DMS79 (cell line): ENCODE results near the gene MROH2B.

Source experiments
- DNase-seq: peaks from one replicate; lab custom pipeline; 2025; lab: John Stamatoyannopoulos, UW

Gene MROH2B

DNA sequence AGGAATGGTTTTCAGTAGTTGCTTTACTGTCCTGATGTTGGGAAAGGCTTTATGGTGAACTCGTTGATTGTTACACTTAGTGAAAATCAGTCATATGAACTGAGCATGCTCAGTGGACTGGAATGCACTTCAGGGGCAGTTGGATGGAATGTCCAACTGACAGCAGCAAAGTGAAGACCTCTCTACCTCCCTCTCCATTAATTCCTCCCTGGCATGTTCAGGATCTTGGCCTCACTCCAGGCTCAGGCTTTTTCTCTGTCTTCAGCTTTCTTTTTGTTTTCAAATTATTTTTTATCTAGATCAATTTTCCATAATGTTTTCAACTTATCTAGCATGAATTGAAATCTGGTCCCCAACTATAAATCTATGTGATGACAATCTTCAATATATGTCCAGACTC is at the start of gene MROH2B:
MROH2B (minus strand) TSS at position 101 of the 400 bp plus-strand sequence. CDS start 490 bp downstream, outside the sequence.
- DNase-seq: no peak

DNA sequence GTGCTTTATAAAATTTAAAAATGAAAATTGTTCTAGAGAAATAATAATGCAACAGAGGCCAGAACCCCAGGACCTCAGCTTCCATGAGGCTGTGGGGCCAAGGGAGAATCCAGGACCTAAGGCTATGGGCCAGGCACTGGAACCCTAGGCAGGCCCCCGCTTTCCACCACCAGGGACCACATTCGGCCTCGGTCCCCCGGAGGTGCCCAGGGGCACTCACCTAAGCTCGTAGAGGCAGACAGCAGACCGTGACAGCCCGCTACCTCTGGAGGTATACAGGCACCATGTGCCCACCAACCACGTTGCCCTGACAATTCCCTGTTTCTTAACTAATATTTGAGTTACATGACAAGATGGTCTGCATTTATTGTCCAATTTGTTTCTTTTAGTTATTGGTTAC is 49.5 kb upstream of the MROH2B start:
- DNase-seq: no peak

DNA sequence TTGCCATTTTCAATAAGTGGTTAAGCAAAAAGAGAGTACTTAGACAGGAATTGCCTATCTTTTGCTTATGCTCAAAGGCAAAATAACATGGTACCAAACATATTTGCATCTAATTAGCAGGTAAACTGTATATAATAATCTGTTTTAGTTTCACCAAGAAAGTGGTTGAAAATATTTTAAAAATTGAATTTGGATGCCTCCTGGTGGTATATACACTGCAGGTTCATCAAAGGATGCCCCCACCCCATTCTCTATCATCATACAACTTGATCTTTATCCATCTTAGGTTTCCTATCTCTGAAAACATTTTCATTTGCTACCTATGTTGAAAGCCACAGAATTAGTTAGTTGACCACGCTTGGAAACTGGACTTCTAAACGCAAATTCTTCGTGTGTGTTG is 47.0 kb upstream of the MROH2B start:
- no peak for DNase-seq

DNA sequence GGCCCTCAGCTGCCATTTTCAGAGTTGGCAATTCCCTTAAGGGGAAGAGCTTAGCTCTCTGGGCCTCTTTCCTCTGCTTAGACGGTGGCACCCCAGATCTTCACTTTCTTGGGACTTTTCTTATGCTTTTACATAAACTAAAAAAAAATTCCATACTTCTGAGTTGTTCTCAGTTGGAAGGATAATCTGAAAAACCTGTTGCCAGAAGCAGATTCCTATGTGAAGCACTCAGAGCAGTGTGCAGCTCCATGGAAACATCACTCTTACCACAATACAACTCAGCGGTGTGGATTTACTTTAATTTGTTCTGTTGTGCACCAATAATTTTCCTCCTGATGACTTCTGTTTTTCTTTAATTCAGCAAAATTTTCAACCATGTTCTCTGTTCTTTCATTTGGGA is 44.1 kb upstream of the MROH2B start:
- no peak for DNase-seq

DNA sequence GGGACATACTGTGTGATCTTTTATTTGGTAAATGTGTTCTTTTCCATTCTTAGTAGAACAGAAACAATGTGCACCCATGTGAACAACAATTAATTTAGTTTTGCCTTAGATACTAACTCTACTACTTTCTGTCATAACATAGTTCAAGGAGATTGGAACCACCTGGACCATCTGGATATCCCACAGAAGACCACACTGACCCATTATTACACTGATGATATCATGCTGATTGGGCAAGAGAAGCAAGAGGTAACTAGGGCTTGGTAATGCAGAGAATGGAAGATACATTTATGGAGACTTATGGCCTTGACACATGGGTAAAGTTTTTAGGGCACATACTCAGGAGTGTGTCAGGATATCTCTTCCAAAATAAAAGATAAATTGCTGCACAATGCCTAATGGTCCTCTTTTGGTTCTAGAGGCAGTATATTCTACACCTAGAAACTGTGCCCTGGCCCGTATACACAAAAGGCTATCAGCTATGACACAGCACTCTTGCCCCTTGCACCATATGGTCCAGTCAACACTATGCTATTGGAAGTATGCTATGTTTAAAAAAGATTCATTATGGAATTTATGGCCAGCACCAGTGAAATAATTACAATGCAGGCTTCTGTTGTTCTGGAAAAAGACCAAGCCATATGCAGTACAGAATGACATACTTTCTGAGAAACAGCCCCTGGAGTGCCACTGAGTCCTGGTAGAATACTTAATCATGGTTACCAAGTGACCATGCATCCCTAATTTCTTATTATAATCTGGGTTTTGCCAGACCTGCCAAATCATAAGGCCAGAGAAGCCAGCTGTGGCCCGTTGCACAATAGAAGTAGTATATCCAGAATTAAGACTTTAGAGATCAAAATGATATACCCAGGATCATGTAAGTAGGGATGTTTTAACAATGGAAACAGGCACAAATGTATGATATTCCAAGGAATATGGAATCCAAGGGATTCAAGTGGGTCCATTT is 41.6 kb upstream of the MROH2B start:
- DNase-seq: no peak

DNA sequence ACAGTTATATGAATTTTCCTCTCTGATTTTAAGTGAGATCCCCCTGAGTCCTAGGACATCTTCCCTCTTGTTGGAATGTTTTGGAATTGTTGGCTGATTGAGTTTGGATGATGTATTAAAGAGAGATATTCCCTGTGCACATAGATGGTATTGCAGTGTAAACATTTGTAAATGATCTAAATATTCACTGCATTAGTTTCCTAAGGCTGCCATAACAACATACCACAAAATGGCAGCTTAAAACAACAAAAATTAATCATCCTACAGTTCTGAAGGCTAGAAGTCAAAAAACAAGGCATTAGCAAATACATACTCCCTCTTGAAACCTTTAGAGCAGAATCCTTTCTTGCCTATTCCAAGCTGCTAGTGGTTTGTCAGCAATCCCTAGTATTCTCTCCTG is 38.0 kb upstream of the MROH2B start:
- no peak for DNase-seq

DNA sequence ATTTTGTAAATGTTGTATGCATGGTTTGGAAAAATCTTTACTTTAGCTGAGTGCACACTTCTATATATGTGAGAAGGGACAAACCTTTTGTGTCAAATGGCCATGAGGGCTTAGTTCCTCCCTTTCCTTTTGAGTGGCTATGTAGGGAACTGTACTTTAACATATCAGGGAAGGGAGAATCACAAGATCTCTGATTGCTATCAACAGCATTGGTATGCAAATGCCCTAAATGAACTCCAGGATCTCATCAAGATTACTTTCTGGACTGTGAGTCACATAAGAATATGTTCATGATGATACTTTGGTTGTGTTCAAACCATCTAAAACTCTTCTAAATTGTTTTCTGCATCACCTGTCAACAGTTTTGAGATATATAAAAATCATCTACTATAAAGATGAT is 31.2 kb upstream of the MROH2B start:
- no peak for DNase-seq

DNA sequence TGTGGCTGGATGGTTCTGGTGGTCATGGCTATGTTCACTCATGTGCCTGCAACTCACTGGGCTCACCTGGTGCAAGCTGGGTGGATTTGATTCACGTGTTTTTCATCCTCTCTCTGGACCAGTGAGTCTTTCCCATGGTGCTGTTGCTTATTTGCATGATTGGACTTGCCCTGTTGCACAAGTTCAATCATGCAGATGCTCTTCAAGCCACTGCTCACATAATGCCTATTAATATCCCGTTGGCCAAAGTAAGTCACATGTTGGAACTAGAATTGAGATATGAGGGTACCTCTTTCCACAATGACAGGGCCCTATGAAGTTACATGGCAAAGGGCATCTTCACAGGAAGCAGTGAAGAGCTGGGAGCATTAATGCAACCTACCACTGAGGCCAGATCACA is 26.5 kb upstream of the MROH2B start:
- no peak for DNase-seq

DNA sequence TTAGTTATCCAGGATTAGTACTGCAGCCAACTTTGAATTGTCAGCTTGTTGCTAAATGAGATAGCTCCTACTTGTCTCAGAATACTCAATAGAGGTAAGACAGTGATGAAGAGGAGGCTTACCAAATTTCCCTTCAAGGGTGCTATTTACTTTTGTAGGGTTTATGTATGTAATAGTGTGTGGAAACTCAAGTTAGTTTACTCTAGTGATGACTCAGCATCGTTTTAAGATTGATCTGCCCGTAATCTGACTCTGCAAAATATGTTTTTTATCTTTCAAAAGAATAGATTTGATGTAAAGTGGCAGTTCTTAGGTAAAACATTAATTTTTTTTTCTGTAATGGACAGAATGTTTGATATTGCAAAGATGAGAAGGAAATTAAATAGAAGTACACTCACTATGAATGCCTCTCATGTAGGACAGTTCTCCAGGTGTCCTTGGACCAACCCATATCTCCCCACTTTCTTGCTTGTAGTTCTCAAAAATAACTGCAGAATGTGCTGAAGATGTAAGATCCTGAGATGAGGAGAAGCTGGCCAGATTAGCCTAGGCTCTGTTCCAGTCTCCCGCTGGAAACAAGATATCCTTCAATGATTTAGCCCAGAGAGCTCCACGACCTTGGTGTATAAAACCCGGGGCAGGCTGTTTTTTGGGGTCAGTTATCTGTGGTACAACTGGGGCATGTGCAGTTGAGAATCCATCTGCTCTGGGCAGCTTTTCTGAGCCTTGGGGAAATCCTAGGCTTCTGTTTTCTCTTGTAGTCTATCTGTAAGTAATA is 24.4 kb upstream of the MROH2B start:
- no peak for DNase-seq

DNA sequence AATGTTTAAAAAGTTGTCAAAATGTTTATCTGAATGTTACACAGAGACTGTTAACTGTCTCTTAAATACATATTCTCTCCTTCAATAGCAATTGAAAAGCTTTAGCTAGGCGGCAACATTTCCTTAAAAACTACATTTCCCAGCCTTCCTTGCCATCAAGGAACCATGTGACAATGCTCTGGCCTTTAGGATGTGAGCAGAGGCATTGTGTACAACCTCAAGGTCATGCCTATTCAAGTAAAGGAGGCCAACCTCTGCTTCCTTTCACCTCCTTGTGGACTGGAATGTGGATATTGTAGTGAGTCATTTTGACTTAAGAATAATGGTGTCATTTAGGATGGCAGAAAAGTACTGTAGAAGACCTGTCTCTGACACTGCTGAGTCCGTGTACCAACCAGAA is 23.7 kb upstream of the MROH2B start:
- no peak for DNase-seq

DNA sequence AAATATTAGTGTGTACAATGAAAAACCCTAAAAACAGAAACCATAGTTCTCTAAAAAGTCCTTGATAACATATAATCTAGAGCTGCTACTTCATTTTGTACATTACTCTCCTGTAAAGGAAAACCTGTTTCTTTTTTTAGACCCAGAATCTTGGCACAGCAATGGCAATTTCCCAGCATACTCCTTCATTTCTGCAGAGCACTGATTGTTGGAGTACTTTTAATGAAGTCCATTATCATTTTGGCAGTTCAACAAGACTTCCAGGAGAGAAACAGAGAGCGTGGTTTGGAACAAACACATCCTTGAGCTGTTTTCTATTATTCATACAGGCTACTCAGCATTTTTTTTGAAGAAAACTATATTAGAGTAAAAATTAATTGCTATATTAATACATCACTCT is 22.7 kb upstream of the MROH2B start:
- DNase-seq: no peak

DNA sequence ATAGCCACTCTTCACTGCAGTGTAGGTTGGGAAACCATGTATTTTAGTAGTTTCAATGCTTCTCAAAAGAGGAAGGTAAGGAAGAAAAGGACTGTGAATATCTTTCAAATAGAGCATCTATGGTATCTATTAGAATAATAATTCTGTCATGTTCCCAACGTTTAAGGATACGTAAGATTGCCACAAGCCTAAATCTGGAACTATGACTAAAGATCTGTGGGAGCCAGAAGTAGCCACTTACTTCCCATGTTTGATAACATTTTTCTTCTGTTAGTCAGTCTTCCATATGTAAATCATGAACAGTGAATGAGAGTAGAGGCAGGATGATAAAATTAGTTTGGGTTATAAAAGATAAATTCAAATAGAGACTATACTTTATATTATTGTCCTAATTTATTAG is 16.3 kb upstream of the MROH2B start:
- DNase-seq: no peak

DNA sequence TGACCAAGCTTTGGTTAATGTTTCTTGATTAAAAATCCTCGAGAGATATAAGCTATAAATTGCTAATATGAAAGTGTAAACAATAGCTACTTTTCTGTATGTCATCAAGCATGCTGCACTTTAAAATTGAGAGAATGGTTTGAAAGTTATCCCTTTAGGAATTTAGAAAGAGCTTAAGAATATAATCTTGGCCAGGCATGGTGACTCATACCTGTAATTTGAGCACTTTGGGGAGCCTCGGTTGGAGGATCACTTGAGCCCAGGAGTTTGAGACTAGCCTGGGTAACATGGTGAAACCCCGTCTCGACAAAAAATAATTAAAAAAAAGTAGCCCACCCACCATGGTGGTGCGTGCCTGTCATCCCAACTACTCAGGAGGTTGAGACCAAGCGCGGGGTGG is 12.2 kb upstream of the MROH2B start:
- no peak for DNase-seq

DNA sequence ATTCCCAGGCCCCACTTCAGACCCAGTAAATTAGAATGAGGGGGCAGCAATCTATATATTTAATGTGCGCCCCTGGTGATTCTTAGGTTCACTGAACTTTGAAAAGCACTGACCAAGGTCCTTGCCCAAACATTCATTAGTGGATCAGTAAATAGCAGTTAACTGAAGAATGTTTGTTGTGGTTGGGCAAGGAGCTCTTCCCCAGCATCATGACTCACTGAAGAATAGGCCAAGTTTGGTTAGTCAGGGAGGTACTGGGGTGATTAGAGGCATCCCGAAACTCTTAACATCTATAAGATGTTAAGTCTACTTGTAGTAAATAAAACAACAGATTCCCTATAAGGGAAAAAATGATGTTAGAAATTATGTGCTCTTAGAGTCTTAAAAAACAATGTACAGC is 833 bp upstream of the MROH2B start:
- no peak for DNase-seq

DNA sequence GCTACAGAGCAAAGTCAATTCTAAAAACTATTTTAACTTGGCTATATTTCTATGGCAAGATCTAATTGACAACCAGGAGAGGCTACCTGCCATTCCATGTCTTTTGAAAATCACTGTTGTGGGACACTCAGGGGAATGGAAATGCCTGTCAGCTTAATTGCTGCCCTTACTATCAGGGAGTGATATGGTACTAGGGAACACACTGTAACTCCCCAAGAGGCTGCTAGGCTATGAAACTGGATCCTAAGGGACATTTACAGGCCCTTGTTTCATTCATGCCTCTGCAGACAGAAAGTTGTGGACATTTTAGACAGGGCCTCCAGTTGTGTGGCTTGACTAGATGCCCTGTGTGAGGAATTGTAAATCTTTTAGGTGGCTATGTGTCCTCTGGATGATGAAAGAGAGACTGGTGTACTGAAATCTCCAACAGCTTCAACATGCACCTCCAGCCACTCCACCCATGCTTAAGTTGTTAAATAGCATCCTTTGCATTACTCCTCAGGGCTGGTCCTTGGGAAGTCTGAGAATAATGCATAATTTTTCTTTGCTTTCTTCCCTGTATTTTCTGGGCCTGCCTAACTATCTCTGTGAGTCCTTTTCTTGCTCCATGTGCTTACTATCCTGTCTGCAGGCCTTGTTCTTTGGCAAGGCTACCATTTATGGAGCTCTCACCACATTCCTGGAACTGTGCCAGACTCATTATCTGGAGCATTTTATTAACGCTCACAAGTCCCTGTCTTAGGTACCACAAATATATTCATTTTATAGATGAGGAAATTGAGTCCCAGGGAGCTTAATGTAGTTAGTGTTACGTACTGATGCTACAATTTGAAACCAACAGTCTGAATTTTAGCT is 3.2 kb downstream of the MROH2B start:
- DNase-seq: no peak

DNA sequence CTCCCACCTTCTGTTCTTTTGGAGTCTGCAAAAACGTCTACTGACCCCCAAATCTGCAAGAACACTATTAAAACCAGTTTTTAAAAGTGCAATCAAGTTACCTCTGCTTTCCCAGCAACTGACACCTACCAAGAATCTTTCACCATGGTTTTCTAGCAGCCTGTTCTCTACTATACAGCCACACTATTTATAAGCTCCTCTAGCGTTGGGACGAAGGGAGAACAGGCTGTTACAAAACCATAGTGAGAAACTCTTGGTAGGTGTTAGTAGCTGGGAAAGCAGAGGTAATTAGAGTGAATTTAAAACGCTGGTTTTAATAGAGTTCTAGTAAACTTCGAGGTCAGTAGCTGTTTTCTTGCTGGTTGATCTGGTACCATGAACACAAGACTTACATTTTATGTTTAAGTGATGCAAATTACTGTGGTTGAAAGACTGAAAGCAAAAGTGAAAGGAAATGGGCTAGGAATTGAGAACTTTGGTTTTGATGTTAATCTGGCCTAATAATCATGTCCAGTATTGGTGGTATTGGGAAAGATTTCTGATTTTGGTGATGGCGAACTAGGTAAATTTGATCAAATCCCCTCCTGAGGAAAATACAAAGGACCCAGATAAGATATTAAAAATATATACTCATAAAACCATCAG is 5.3 kb downstream of the MROH2B start:
- DNase-seq: no peak

DNA sequence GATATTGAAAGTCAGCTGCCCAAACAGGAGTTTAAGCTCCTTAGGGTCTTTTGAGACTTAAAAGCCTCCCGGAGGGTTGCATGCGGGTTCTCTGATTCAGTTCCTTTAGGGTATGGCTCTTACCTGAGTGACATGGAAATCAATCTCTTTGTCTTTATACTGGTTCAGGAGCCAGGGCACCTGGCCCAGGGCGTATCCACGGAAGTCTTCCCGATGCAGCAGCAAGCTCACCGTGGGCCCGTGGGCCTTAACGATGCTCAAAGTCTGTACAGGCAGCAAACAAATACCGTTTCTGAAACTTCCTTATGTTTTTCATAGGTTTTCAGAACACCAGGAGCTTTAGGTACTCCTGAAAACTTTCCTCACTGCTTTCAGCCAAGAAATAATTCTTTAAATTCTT is 13.2 kb downstream of the MROH2B start:
- no peak for DNase-seq

DNA sequence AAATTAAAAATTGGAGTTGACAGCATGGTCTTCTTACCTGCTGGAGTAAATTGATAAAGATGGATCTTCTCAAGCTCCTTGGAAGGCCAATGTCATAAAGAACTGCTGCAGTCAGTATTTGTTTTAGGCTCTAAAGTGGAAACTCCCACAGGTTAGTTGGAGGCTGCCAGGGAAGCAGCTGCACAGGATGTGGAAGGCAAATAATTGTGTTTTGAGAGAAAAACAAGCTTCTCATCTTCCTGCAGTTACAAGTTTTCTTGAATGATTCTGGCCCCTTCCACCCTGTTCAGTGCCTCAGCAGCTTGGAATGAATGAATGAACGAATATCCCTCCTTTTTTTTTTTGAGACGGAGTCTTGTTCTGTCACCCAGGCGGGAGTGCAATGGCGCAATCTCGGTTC is 13.9 kb downstream of the MROH2B start:
- no peak for DNase-seq

DNA sequence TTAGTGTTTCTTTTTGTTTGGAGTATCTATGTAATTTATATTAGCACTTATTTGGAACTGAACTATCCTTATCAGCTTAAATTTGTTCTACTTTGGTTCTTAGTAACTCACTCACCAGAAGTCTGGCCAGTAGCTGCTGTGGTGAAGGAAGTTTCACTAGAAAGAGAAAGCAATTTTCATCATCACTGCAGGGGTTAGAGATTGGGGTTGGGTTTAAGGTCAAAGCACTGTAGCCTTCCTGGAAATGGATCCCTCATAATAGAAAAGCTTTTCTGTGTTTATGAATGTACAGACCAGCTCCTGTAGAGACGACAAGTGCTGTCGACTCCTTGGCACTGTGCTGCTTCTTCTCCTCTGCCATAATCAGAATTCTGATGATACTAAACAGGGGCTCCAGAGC is 22.2 kb downstream of the MROH2B start:
- DNase-seq: no peak

DNA sequence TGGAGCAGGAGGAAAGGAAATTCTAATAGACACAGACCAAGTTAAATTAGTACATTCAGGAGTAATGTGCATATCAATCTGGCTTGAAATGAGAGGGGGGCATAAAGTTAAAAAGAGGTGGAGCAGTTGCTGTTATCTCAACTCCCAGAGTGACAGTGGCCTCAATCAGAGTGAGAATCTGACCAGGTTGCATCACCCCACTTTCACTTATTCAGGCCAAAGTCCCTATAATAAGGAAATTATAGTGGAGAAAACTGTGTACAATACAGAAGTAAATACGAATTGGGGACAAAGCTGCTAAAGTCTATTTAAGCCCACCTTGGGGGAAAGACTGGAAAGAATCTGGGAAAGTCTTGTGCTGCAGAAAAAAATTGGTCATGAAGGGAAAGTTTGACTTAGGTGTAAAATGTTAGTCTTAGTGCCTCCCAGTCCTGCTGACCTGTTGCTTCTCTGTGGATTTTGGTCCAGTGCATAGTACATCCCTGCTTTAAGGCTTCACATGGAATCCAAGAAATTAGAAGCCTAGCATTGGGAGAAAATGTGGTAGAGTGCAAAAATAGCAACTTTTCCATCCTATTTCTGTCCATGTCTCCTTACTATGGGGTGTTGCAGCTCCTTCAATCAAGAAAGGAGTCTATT is 27.9 kb downstream of the MROH2B start:
- DNase-seq: no peak

DNA sequence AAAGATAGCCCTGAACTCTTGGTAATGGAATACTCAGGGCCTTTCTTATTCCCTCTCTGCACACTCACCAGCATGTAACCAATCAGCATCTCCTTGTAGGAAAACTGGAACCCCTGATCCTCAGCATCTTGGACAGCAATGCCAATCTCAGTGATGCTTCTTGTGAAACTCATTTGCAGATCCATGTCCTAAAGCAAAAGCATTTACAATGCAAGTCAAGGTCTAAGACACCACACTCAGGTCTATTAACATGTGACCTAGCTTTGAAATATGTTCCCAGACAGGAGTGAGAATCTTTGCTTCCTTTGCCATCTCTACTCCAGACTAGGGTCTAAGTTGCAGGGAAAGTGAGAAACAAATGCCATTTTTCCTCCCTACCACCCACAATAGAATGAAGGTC is 38.2 kb downstream of the MROH2B start:
- no peak for DNase-seq
